Subcutaneous adipose tissue (tissue), 4 donors: ENCODE results near the gene CSAD. TPM values are rescaled to one million over a fixed set of nuclear protein-coding genes. Genes with fewer than 3 reads are reported as not detected.

Source experiments
- CTCF ChIP-seq: fragments of 450-650 bp; IDR thresholded peaks from one replicate; pipeline ENCODE4 v1.5.1; 2016; ENCODE audit warnings: low read depth, mild to moderate bottlenecking, control low read depth, antibody characterized with exemption, moderate library complexity
- total RNA-seq, 4 donors: library from RNA; depleted of rRNA; stranded (reverse); fragments of >200 nt; gene quantifications; one replicate each; pipeline ENCODE4 v1.1.0, GENCODE V29; 2016

CSAD gene
- total RNA-seq, 4 donors from 2014 or later: 63.7 to 215 (median 101) TPM

- TF ChIP-seq CTCF: no peak
Measured at GRCh38 chr12:53147181-53147580, 33.5 kb downstream of the CSAD start.

DNA sequence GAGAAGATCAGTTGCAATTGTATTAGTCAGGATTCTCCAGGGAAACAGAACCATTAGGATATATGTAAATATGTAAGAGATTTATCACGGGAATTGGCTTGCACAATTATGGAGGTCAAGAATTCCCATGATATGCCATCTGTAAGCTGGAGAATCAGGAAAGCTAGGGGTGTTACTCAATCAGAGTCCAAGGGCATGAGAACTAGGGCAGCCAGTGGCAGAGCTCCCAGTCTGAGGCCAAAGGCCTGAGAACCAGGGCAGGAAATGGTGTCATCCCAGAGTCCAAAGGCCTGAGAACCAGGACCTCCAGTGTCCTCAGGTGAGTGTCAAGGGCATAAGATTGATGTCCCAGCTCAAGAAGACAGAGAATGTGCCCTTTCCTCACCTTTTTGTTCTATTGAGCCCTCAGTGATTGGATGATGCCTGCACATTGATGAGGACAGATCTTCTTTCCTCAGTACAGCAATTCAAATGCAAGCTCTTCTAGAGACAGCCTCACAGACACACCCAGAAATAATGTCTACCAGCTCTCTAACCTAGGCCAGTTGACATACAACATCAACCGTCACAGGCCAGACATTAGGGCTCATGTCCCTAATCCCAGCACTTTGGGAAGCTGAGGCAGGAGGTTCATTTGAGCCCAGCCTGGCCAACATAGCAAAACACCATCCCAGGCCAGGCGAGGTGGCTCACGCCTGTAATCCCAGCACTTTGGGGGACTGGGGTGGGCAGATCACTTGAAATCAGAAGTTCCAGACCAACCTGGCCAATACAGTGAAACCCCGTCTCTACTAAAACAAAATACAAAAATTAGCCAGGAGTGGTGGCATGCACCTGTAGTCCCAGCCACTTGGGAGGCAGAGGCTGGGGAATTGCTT lies 35.1 kb downstream of the CSAD start:
- TF ChIP-seq CTCF: no peak

- TF ChIP-seq CTCF: no peak
Measured at GRCh38 chr12:53143355-53143754, 37.4 kb downstream of the CSAD start.

DNA sequence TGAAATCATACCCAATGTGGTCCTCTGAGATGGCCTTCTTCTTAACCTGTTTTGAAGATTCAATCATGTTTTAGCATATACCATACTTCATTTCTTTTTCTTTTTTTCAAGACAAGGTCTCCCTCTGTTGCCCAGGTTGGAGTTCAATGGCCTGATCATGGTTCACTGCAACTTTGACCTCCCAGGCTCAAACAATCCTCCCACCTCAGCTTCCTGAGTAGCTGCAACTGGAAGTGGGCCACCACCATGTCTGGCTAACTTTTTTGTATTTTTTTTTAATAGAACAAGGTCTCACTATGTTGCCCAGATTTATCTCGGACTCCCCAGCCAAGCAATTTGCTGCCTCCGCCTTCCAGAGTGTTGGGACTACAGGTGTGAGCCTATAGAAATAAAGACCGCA lies 47.0 kb downstream of the CSAD start:
- TF ChIP-seq CTCF: no peak

GRCh38 chr12:53131844-53132243 lies 48.9 kb downstream of the CSAD start:
- TF ChIP-seq CTCF: no peak

- TF ChIP-seq CTCF: no peak
Measured at GRCh38 chr12:53128780-53129569, 51.8 kb downstream of the CSAD start.

DNA sequence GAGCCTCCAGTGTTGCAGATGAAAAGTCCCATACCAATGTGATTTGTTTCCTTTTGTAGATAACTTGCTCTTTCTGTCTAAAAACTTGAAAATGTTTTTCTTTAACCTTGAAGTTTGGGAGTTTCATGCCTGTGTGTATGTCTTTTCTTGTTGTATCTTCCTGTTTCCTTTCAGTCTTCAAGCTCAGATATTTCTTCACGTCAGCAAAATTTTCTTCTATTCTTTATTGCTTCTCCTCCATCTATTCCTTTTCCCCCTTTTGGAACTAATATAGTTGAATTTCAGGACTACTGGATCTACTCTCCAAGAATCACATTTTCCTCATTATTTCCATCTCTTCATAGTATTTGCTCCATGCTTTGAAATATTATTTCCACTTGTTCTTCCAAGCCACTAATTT lies 53.6 kb downstream of the CSAD start:
- TF ChIP-seq CTCF: no peak
